DND-41 (cell line): ENCODE measurements around the gene OSTM1.

Experiments
- EZH2 ChIP-seq: IDR thresholded peaks from 3 replicates; pipeline ENCODE4 v1.6.1; 2012; ENCODE audit warnings: borderline replicate concordance, low read depth, mild to moderate bottlenecking, moderate library complexity, low read length, inconsistent platforms; ENCODE audit not compliant: severe bottlenecking
- TF ChIP-seq, protein P1 (sequence below): IDR thresholded peaks from 2 replicates; pipeline ENCODE4 v1.5.1; 2012; ENCODE audit warnings: borderline replicate concordance, low read length, moderate library complexity, mild to moderate bottlenecking; ENCODE audit not compliant: poor library complexity, severe bottlenecking; ENCODE audit errors: extremely low read depth

DNA sequence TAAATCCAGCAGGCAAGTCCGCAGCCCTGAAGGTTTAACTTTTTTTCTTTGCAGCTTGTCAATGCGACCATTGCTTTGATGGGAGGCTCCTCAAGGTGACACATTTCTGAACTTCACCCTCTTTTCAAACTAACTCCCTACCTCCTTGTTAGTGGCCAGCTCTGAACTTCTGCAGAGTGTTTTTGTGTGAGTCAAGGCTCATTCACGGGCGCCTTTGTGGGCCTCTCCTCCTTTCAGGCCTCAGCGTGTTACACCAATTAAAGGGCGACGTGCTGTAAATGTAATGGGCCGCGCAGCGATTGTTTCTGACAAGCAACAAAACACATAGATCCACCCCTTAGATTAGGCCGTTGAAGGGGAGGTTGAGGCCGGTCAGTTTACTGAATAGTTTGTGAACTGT, 45.8 kb upstream of the OSTM1 start:
- TF ChIP-seq, protein P1, sequence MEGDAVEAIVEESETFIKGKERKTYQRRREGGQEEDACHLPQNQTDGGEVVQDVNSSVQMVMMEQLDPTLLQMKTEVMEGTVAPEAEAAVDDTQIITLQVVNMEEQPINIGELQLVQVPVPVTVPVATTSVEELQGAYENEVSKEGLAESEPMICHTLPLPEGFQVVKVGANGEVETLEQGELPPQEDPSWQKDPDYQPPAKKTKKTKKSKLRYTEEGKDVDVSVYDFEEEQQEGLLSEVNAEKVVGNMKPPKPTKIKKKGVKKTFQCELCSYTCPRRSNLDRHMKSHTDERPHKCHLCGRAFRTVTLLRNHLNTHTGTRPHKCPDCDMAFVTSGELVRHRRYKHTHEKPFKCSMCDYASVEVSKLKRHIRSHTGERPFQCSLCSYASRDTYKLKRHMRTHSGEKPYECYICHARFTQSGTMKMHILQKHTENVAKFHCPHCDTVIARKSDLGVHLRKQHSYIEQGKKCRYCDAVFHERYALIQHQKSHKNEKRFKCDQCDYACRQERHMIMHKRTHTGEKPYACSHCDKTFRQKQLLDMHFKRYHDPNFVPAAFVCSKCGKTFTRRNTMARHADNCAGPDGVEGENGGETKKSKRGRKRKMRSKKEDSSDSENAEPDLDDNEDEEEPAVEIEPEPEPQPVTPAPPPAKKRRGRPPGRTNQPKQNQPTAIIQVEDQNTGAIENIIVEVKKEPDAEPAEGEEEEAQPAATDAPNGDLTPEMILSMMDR, result no peak
- no peak for TF ChIP-seq EZH2
